Measurements from ENCODE around the gene HCN4.
A peak's percentile ranks its signal among the peaks of the same experiment; 100 is the strongest.

The HCN4 gene

DNA sequence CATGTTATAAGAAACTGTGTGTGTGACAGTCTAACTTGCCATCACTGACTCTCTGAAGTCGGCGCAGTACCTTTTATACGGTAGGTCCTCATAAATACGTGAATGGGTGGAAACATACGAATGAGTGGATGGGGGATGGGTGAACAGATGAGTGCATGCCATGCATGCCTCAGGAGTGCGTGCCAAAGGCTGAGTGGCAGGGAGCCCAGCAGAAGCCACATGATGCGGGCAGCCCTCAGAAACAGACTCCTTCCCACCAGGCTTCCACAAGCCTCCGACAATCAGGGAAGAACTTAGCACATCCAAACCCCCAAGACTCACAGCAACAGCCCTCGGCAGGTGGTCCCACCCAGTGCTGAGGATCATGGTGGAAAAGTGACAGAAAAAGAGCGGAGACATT lies 16.7 kb downstream of the HCN4 start:
- no peak overlapping the region for H2BK15ac ChIP-seq (replicated peaks; ENCODE audit: low read depth)
- H4K5ac ChIP-seq (ENCODE audit: low read length), result no peak overlapping the region
- H3K36me3 ChIP-seq (ENCODE audit: control insufficient read depth, insufficient read depth, low read length), result no peaks in the 10 kb centered on the region
- H3K4ac ChIP-seq (ENCODE audit: low read depth, low read length), result no peak overlapping the region
- H3K56ac ChIP-seq (ENCODE audit: low read length), result no peak overlapping the region
- no peak overlapping the region for H3K9ac ChIP-seq (ENCODE audit: low read length)
- peaks cover 5% of the 10 kb centered on the region for H3K79me1 ChIP-seq (ENCODE audit: low read length)
- H3K27ac ChIP-seq (ENCODE audit: low read depth, low read length), result no peak overlapping the region
- H3K4me1 ChIP-seq (ENCODE audit: control insufficient read depth, low read depth, low read length), result no peaks in the 10 kb centered on the region
- no peak overlapping the region for H3K23ac ChIP-seq (ENCODE audit: low read length)
- no peak overlapping the region for H4K8ac ChIP-seq (ENCODE audit: low read depth, low read length)
- H2BK120ac ChIP-seq (ENCODE audit: low read depth, low read length), result no peak overlapping the region
- no peak overlapping the region for H3K4me3 ChIP-seq (ENCODE audit: low read length)
- no CpG with 5 or more reads among the region's 10 CpGs for WGBS (ENCODE audit: extremely low coverage, insufficient coverage, low lambda C conversion rate)
- H3K79me2 ChIP-seq (ENCODE audit: control insufficient read depth, insufficient read depth, low read length), result no peaks in the 10 kb centered on the region
- H3K4me2 ChIP-seq (ENCODE audit: low read length), result no peak overlapping the region
- no peak overlapping the region for H2AK5ac ChIP-seq (ENCODE audit: low read length)
- H3K27me3 ChIP-seq (ENCODE audit: insufficient read depth, low read length, poor library complexity), result no peaks in the 10 kb centered on the region
- no peak overlapping the region for H3K18ac ChIP-seq (ENCODE audit: low read length)
- no peak for DNase-seq
- no peak overlapping the region for H2BK5ac ChIP-seq (ENCODE audit: low read length)

DNA sequence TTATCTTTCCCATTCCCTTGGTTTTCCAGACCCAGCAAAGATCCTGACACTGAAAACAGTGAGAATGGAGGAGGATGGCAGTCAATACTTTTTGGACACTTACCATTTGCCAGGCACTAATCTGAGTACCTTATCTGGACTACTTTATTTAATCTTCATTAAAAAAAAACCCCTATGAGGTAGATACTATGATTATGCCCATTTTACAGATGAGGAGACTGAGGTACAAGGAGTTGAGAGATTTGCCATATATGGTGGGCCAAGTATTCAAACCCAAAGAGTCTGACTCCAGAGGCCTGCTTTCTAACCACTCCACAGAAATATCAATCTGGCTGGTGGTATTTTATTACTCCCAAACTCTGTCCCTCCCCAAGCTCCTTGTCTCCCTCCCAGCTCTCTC lies 19.6 kb downstream of the HCN4 start:
- DNase-seq, result no peak
- H4K8ac ChIP-seq (ENCODE audit: low read depth, low read length), result no peak overlapping the region
- no peak overlapping the region for H3K4me3 ChIP-seq (ENCODE audit: low read length)
- H2BK5ac ChIP-seq (ENCODE audit: low read length), result no peak overlapping the region
- no peak overlapping the region for H3K56ac ChIP-seq (ENCODE audit: low read length)
- no peak overlapping the region for H2AK5ac ChIP-seq (ENCODE audit: low read length)
- H3K79me2 ChIP-seq (ENCODE audit: control insufficient read depth, insufficient read depth, low read length), result no peaks in the 10 kb centered on the region
- no peak overlapping the region for H2BK15ac ChIP-seq (replicated peaks; ENCODE audit: low read depth)
- no peaks in the 10 kb centered on the region for H3K27me3 ChIP-seq (ENCODE audit: insufficient read depth, low read length, poor library complexity)
- no peaks in the 10 kb centered on the region for H3K36me3 ChIP-seq (ENCODE audit: control insufficient read depth, insufficient read depth, low read length)
- no peak overlapping the region for H2BK120ac ChIP-seq (ENCODE audit: low read depth, low read length)
- no peak overlapping the region for H3K23ac ChIP-seq (ENCODE audit: low read length)
- peaks cover 2% of the 10 kb centered on the region for H3K79me1 ChIP-seq (ENCODE audit: low read length)
- H3K4me1 ChIP-seq (ENCODE audit: control insufficient read depth, low read depth, low read length), result no peaks in the 10 kb centered on the region
- H3K4ac ChIP-seq (ENCODE audit: low read depth, low read length), result no peak overlapping the region
- H3K18ac ChIP-seq (ENCODE audit: low read length), result no peak overlapping the region
- H4K5ac ChIP-seq (ENCODE audit: low read length), result no peak overlapping the region
- no peak overlapping the region for H3K27ac ChIP-seq (ENCODE audit: low read depth, low read length)
- H3K4me2 ChIP-seq (ENCODE audit: low read length), result no peak overlapping the region
- no peak overlapping the region for H3K9ac ChIP-seq (ENCODE audit: low read length)

DNA sequence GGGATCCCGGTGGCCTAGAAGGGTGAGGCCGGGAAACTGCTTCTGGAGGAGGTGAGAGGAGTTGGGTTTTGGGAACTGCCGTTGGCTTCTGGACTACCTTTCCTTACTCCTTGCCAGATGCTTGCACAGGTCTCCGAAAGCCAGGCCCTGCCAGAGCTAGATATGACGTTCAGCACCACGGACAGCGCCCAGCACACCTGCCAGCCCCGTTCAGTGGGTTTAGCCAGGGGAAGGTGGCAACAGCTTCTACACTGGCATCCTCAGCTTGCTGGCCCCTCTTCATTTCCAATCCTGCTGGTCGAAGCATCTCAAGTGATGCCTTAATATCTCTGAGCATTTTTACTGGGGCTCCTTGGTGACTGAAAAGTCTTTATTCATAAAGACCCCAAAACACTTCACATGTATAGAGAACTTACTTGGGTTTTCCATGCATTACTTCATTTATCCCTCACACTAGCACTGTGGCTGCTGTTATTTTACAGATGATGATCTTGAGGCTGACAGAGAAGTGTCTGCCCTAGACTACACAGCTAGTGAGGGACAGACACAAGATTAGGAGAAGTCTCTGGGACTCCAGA lies 21.9 kb downstream of the HCN4 start:
- H3K56ac ChIP-seq (ENCODE audit: low read length), result no peak overlapping the region
- no peak overlapping the region for H2BK120ac ChIP-seq (ENCODE audit: low read depth, low read length)
- no peak overlapping the region for H4K5ac ChIP-seq (ENCODE audit: low read length)
- H3K23ac ChIP-seq (ENCODE audit: low read length), result no peak overlapping the region
- no peak overlapping the region for H3K18ac ChIP-seq (ENCODE audit: low read length)
- no CpG with 5 or more reads among the region's 9 CpGs for WGBS (ENCODE audit: extremely low coverage, insufficient coverage, low lambda C conversion rate)
- no peak overlapping the region for H3K9ac ChIP-seq (ENCODE audit: low read length)
- H3K4me1 ChIP-seq (ENCODE audit: control insufficient read depth, low read depth, low read length), result no peaks in the 10 kb centered on the region
- H3K4ac ChIP-seq (ENCODE audit: low read depth, low read length), result no peak overlapping the region
- no peak overlapping the region for H2BK5ac ChIP-seq (ENCODE audit: low read length)
- no peaks in the 10 kb centered on the region for H3K27me3 ChIP-seq (ENCODE audit: insufficient read depth, low read length, poor library complexity)
- H3K4me3 ChIP-seq (ENCODE audit: low read length), result no peak overlapping the region
- H2AK5ac ChIP-seq (ENCODE audit: low read length), result no peak overlapping the region
- no peak overlapping the region for H3K4me2 ChIP-seq (ENCODE audit: low read length)
- DNase-seq, result peak; percentile 74
- no peak overlapping the region for H4K8ac ChIP-seq (ENCODE audit: low read depth, low read length)
- H3K36me3 ChIP-seq (ENCODE audit: control insufficient read depth, insufficient read depth, low read length), result no peaks in the 10 kb centered on the region
- no peaks in the 10 kb centered on the region for H3K79me2 ChIP-seq (ENCODE audit: control insufficient read depth, insufficient read depth, low read length)
- H2BK15ac ChIP-seq (replicated peaks; ENCODE audit: low read depth), result no peak overlapping the region
- peaks cover 2% of the 10 kb centered on the region for H3K79me1 ChIP-seq (ENCODE audit: low read length)
- H3K27ac ChIP-seq (ENCODE audit: low read depth, low read length), result no peak overlapping the region

DNA sequence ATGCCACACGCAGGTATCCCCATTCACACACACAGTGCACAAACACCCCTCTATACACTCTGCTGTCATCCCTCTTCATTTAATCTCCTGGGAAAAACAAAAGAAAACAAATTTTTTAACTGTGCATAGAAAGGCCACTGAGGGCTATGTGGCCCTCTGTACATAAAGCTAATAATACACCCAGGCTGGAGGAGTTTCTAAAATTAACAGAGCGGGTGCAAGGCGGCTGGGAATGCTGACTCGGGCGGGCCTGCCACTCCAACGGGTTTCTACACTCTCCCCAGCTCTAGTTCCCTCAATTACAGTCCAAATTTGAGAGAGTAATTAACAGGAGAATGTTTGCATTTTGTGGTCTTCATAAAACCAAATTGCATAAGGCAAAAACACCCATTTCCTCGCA lies 23.1 kb downstream of the HCN4 start:
- Histone ChIP-seq H3K36me3 (ENCODE audit: control insufficient read depth, insufficient read depth, low read length) (no peaks in the 10 kb centered on the region), H3K4me3 (ENCODE audit: low read length) (no peak overlapping the region), H2BK15ac (replicated peaks; ENCODE audit: low read depth) (no peak overlapping the region), H3K9ac (ENCODE audit: low read length) (no peak overlapping the region), H4K8ac (ENCODE audit: low read depth, low read length) (no peak overlapping the region), H3K27me3 (ENCODE audit: insufficient read depth, low read length, poor library complexity) (no peaks in the 10 kb centered on the region), H3K4ac (ENCODE audit: low read depth, low read length) (no peak overlapping the region), H3K23ac (ENCODE audit: low read length) (no peak overlapping the region), H3K79me1 (ENCODE audit: low read length) (no peaks in the 10 kb centered on the region), H2BK5ac (ENCODE audit: low read length) (no peak overlapping the region), H3K18ac (ENCODE audit: low read length) (no peak overlapping the region), H3K4me2 (ENCODE audit: low read length) (no peak overlapping the region), H3K4me1 (ENCODE audit: control insufficient read depth, low read depth, low read length) (no peaks in the 10 kb centered on the region), H4K5ac (ENCODE audit: low read length) (no peak overlapping the region), H2BK120ac (ENCODE audit: low read depth, low read length) (no peak overlapping the region), H3K56ac (ENCODE audit: low read length) (no peak overlapping the region), H2AK5ac (ENCODE audit: low read length) (no peak overlapping the region), H3K79me2 (ENCODE audit: control insufficient read depth, insufficient read depth, low read length) (no peaks in the 10 kb centered on the region), H3K27ac (ENCODE audit: low read depth, low read length) (no peak overlapping the region)
- WGBS (ENCODE audit: extremely low coverage, insufficient coverage, low lambda C conversion rate), result no CpG with 5 or more reads among the region's 7 CpGs
- no peak for DNase-seq

DNA sequence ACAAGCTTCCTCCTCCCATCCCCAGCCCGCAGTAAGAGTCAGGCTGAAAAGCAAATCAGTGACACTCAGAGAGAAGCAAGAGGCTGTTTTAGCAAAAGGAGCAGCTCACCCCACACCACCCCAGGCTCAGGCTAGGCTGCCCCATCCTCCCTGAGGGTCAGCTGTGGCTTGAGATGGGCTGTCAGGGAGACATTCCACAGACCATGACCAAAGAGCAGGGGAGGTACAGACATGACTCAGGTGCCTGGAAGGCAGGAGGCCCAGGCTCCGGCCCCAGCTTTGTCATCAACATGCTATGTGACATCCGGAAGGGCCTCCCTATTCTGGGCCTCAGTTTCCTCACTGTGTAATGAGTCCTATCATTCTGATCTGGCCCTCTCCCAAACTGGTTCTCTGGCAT lies 24.7 kb downstream of the HCN4 start:
- H3K27me3 ChIP-seq (ENCODE audit: insufficient read depth, low read length, poor library complexity), result no peaks in the 10 kb centered on the region
- no peaks in the 10 kb centered on the region for H3K4me1 ChIP-seq (ENCODE audit: control insufficient read depth, low read depth, low read length)
- H3K23ac ChIP-seq (ENCODE audit: low read length), result no peak overlapping the region
- H3K79me2 ChIP-seq (ENCODE audit: control insufficient read depth, insufficient read depth, low read length), result no peaks in the 10 kb centered on the region
- H3K4me3 ChIP-seq (ENCODE audit: low read length), result no peak overlapping the region
- no peak overlapping the region for H3K4ac ChIP-seq (ENCODE audit: low read depth, low read length)
- no peaks in the 10 kb centered on the region for H3K36me3 ChIP-seq (ENCODE audit: control insufficient read depth, insufficient read depth, low read length)
- H2AK5ac ChIP-seq (ENCODE audit: low read length), result no peak overlapping the region
- no peaks in the 10 kb centered on the region for H3K79me1 ChIP-seq (ENCODE audit: low read length)
- no CpG with 5 or more reads among the region's 3 CpGs for WGBS (ENCODE audit: extremely low coverage, insufficient coverage, low lambda C conversion rate)
- no peak overlapping the region for H4K5ac ChIP-seq (ENCODE audit: low read length)
- H3K9ac ChIP-seq (ENCODE audit: low read length), result no peak overlapping the region
- no peak overlapping the region for H3K4me2 ChIP-seq (ENCODE audit: low read length)
- H4K8ac ChIP-seq (ENCODE audit: low read depth, low read length), result no peak overlapping the region
- H3K18ac ChIP-seq (ENCODE audit: low read length), result no peak overlapping the region
- H2BK15ac ChIP-seq (replicated peaks; ENCODE audit: low read depth), result no peak overlapping the region
- DNase-seq, result no peak
- no peak overlapping the region for H3K27ac ChIP-seq (ENCODE audit: low read depth, low read length)
- no peak overlapping the region for H3K56ac ChIP-seq (ENCODE audit: low read length)
- H2BK5ac ChIP-seq (ENCODE audit: low read length), result no peak overlapping the region
- no peak overlapping the region for H2BK120ac ChIP-seq (ENCODE audit: low read depth, low read length)

DNA sequence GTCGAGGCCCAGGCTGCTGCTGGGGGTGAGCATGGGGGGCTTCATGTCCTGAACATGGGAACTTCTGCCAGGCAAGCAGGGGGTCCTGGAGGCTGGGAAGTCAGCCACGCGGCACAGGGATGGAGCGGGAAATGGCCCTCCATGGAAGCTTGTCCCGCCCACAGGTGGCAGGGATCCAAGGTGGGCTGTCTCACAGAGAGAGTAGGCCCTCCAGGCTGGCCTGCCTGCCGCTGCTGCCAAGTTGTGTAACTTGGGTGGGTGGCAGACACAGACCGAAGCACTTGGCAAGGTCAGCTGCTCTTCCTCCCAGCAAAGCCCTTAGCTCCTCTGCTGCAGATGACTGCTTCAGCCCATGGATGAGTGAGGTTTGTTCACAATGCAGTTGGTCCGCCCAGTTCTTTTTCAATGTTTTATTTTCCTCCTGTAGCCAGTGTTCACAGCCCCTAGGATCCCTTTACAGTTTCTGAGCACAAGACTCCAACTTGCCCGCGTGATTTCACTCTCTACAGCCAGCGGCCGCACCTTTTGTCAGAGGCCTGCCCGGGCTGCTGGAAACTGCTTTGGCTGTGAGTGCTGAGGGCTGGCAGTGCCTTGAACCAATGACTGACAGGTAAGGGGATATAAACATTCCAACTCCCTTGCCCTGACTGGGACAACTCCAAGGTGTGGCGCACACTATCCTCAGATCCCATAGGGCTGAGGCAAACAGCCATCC lies 26.7 kb downstream of the HCN4 start:
- no peak overlapping the region for H3K4me3 ChIP-seq (ENCODE audit: low read length)
- H3K27ac ChIP-seq (ENCODE audit: low read depth, low read length), result no peak overlapping the region
- WGBS (ENCODE audit: extremely low coverage, insufficient coverage, low lambda C conversion rate), result no CpG with 5 or more reads among the region's 14 CpGs
- H3K23ac ChIP-seq (ENCODE audit: low read length), result peak overlapping the region; percentile 80
- H2BK15ac ChIP-seq (replicated peaks; ENCODE audit: low read depth), result no peak overlapping the region
- H3K9ac ChIP-seq (ENCODE audit: low read length), result no peak overlapping the region
- H3K36me3 ChIP-seq (ENCODE audit: control insufficient read depth, insufficient read depth, low read length), result no peaks in the 10 kb centered on the region
- H4K8ac ChIP-seq (ENCODE audit: low read depth, low read length), result no peak overlapping the region
- DNase-seq, result no peak
- H3K27me3 ChIP-seq (ENCODE audit: insufficient read depth, low read length, poor library complexity), result no peaks in the 10 kb centered on the region
- no peak overlapping the region for H3K4me2 ChIP-seq (ENCODE audit: low read length)
- no peak overlapping the region for H2AK5ac ChIP-seq (ENCODE audit: low read length)
- no peaks in the 10 kb centered on the region for H3K79me2 ChIP-seq (ENCODE audit: control insufficient read depth, insufficient read depth, low read length)
- no peak overlapping the region for H4K5ac ChIP-seq (ENCODE audit: low read length)
- no peaks in the 10 kb centered on the region for H3K79me1 ChIP-seq (ENCODE audit: low read length)
- H3K4ac ChIP-seq (ENCODE audit: low read depth, low read length), result no peak overlapping the region
- no peak overlapping the region for H3K56ac ChIP-seq (ENCODE audit: low read length)
- H2BK120ac ChIP-seq (ENCODE audit: low read depth, low read length), result no peak overlapping the region
- no peak overlapping the region for H3K18ac ChIP-seq (ENCODE audit: low read length)
- no peaks in the 10 kb centered on the region for H3K4me1 ChIP-seq (ENCODE audit: control insufficient read depth, low read depth, low read length)
- H2BK5ac ChIP-seq (ENCODE audit: low read length), result no peak overlapping the region

All from mesendoderm (in vitro differentiated cells).